Fibroblast of pulmonary artery (primary cell): ENCODE measurements around the gene FRAT2.

Experiments
- DNase-seq: peaks from one replicate; pipeline ENCODE4 v3.0.0-alpha.2; 2010; ENCODE audit warnings: low read depth
- H3K4me3 ChIP-seq: replicated peaks from 2 replicates; pipeline ENCODE4 v1.5.1; 2011; ENCODE audit warnings: low read depth, mild to moderate bottlenecking, control low read depth, low read length, moderate library complexity
- CTCF ChIP-seq: IDR thresholded peaks from 2 replicates; pipeline ENCODE4 v1.5.1; 2011; ENCODE audit warnings: mild to moderate bottlenecking, control low read depth, low read length, inconsistent platforms; ENCODE audit errors: missing control alignments

Gene FRAT2

GRCh38 chr10:97333601-97334369 is 744 bp downstream of the FRAT2 start:
- no peak for TF ChIP-seq CTCF
- peak; percentile 53 for DNase-seq
- peak overlapping the region; percentile 70 for H3K4me3 ChIP-seq

GRCh38 chr10:97333351-97333600 is 1.3 kb downstream of the FRAT2 start:
- peak; percentile 14 for TF ChIP-seq CTCF
- DNase-seq = peak; percentile 51
- peak overlapping the region; percentile 70 for H3K4me3 ChIP-seq

- peak; percentile 85 for DNase-seq
- TF ChIP-seq CTCF = peak; percentile 54
- H3K4me3 ChIP-seq = peak overlapping the region; percentile 70
Measured at GRCh38 chr10:97332591-97333350, 1.8 kb downstream of the FRAT2 start.

- TF ChIP-seq CTCF = no peak
- no peak overlapping the region for H3K4me3 ChIP-seq
- no peak for DNase-seq
Measured at GRCh38 chr10:97331153-97331703, 3.3 kb downstream of the FRAT2 start.

GRCh38 chr10:97329766-97330165 is 4.8 kb downstream of the FRAT2 start:
- no peak overlapping the region for H3K4me3 ChIP-seq
- TF ChIP-seq CTCF = no peak

GRCh38 chr10:97328646-97329453 is 5.7 kb downstream of the FRAT2 start:
- TF ChIP-seq CTCF = no peak

More at GRCh38 chr10:97329766-97330165, 4.8 kb downstream of the FRAT2 start:
- DNase-seq = no peak

More at GRCh38 chr10:97328646-97329453, 5.7 kb downstream of the FRAT2 start:
- no peak overlapping the region for H3K4me3 ChIP-seq
- DNase-seq = no peak
